SK-MEL-5 (cell line): ENCODE data around the gene UNC13B. TPM values are rescaled to one million over a fixed set of nuclear protein-coding genes. Genes with fewer than 3 reads are reported as not detected.
"Not testable (repeated sequence)": the region's sequence is repeated elsewhere in the genome, so short reads cannot be mapped to it uniquely, and the experiment has no call there.

Experiments
- DNase-seq: peaks from one replicate; pipeline ENCODE4 v3.0.0-alpha.2; 2016; ENCODE audit warnings: low read depth, low spot score
- in situ Hi-C: cut with HindIII; loops from 2 replicates; pipeline ENCODE4 v1.10.0; 2016; ENCODE audit warnings: low sequenced_read_pairs, high pct_unique_total_duplicates, low pct_unique_long_range_greater_than_20kb
- polyA plus RNA-seq, 2 experiments: library from polyadenylated mRNA; depleted of rRNA; stranded (reverse); fragments of >200 nt; gene quantifications; 2 replicates each; pipeline ENCODE4 v1.2.3, GENCODE V29; 2015
- total RNA-seq: library from RNA; depleted of rRNA; stranded (reverse); fragments of >200 nt; shearing (Covaris generic); gene quantifications from 2 replicates; pipeline ENCODE4 v1.2.3, GENCODE V29; 2014; rRNA removed

UNC13B gene
- 9.6 and 10.6 TPM in 2 replicates for total RNA-seq
- polyA plus RNA-seq (2015; cell fraction: cytosol; rRNA removed): 9.1 and 11.2 TPM in 2 replicates
- 12.8 and 16.8 TPM in 2 replicates for polyA plus RNA-seq (2015; cell fraction: nucleus; rRNA removed)

- DNase-seq: peak; percentile 93
- in situ Hi-C loops: no loop called here
These were observed at the start of gene UNC13B for GRCh38 chr9:35161713-35162604. Gene UNC13B (plus strand): TSS chr9:35162009. CDS start chr9:35162284, 275 bp downstream.

- no peak for DNase-seq
- in situ Hi-C loops: no loop called here
These were observed 49.4 kb upstream of the UNC13B start for GRCh38 chr9:35112257-35113020.

- in situ Hi-C loops: no loop called here
- peak; percentile 94 for DNase-seq
These were observed 47.5 kb upstream of the UNC13B start for GRCh38 chr9:35114113-35114839.

- in situ Hi-C loops: no loop called here
- peak; percentile 65 for DNase-seq
These were observed 46.8 kb upstream of the UNC13B start for GRCh38 chr9:35114840-35115628.

- in situ Hi-C loops: no loop called here
- peak; percentile 95 for DNase-seq
These were observed 45.9 kb upstream of the UNC13B start, which contains the start of gene ATOSB for GRCh38 chr9:35115680-35116538. Gene ATOSB (minus strand): TSS chr9:35115862. CDS start chr9:35108274, 7,588 bp downstream.

GRCh38 chr9:35116539-35116897 lies 45.3 kb upstream of the UNC13B start:
- in situ Hi-C loops: no loop called here
- DNase-seq: no peak

- in situ Hi-C loops: no loop called here
- peak; percentile 92 for DNase-seq
These were observed 44.8 kb upstream of the UNC13B start for GRCh38 chr9:35116898-35117551.

- in situ Hi-C loops: no loop called here
- DNase-seq: no peak
These were observed 26.9 kb upstream of the UNC13B start for GRCh38 chr9:35134920-35135319.

GRCh38 chr9:35135988-35136387 lies 25.8 kb upstream of the UNC13B start:
- in situ Hi-C loops: no loop called here
- DNase-seq: no peak

GRCh38 chr9:35136866-35137265 lies 24.9 kb upstream of the UNC13B start:
- no peak for DNase-seq
- in situ Hi-C loops: no loop called here

GRCh38 chr9:35140093-35140492 lies 21.7 kb upstream of the UNC13B start:
- in situ Hi-C loops: no loop called here
- no peak for DNase-seq

- in situ Hi-C loops: no loop called here
- no peak for DNase-seq
These were observed 19.8 kb upstream of the UNC13B start for GRCh38 chr9:35142037-35142436.

GRCh38 chr9:35147941-35148563 lies 13.8 kb upstream of the UNC13B start:
- in situ Hi-C loops, DNase-seq: not testable (repeated sequence)

GRCh38 chr9:35152926-35153325 lies 8.9 kb upstream of the UNC13B start:
- no peak for DNase-seq
- in situ Hi-C loops: no loop called here

GRCh38 chr9:35156781-35157180 lies 5.0 kb upstream of the UNC13B start:
- DNase-seq: no peak
- in situ Hi-C loops: no loop called here
